Renal cortex interstitium (tissue), 11 donors: ENCODE data around the gene KIF17. TPM values are rescaled to one million over a fixed set of nuclear protein-coding genes. Genes with fewer than 3 reads are reported as not detected.

Source experiments
- DNase-seq, 11 donors: peaks; one replicate each; pipeline ENCODE4 v3.0.0-alpha.2; 2013; ENCODE audit warnings: low read depth in 9 of 11, low spot score in 4 of 11; ENCODE audit errors: extremely low read depth in 1 of 11
- polyA plus RNA-seq, 3 donors: library from polyadenylated mRNA; unstranded; fragments of 120-200 nt; gene quantifications; one replicate each; pipeline ENCODE4 v1.2.1, GENCODE V29; 2013; ENCODE audit not compliant: insufficient read length in 3 of 3

The KIF17 gene
- polyA plus RNA-seq, 3 donors: 2.8 to 5.8 (median 3.1) TPM

DNA sequence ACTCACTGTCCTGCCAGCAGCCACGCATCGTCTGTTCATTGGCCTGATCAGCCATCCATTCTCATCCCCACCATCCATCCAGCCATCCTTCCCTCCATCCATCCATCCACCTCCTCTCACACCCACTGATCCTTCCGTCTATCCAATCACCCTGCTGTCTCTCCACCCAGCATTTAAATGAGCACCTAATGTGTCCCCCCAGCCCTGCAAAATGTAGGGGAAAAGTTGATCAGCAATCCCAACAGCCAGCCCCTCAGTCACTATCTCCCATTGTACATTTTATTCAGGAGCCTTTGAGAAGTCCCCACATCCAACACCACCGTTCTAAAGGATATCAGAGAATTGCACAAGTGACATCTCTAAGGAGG is 45.6 kb downstream of the KIF17 start:
- DNase-seq: no peak

GRCh38 chr1:20670936-20671335 is 46.9 kb downstream of the KIF17 start:
- DNase-seq: no peak

GRCh38 chr1:20668581-20668980 is 49.2 kb downstream of the KIF17 start:
- DNase-seq: no peak

DNA sequence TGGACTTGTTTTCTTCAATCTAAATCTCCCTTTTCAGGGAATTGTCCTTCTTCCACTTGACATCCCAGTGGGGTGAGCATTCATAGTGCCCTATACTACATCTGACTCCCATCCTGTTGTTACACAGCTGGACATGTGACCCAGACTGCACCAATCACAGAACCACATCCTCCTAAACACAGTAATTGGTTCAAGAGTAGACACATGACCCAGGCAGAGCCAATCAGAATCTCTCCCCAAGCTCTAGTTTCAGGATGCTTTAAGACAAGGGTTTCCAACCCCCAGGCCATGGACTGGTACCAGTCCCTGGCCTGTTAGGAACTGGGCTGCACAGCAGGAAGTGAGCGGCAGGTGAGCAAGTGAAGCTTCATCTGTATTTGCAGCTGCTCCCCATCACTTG is 51.0 kb downstream of the KIF17 start:
- no peak for DNase-seq

DNA sequence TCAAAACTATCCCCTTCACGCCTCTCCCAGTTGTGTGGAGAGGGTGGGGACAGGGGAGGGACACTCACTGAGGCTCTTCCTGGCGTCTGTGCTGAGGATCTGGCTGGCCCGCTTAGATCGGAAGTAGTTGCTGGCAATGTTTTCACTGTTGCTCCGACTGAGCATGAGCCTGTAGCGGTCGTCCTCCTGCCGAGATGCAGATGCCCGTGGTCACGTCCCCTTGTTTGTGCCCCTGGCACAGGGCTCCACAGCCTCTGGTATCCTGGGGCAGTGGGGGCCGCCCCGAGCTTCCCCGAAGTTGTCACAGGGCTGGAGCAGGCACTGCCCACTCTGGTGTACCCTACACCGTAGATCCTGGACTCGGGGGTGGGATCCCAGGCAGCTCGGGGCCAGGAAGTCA is 51.7 kb downstream of the KIF17 start:
- no peak for DNase-seq

DNA sequence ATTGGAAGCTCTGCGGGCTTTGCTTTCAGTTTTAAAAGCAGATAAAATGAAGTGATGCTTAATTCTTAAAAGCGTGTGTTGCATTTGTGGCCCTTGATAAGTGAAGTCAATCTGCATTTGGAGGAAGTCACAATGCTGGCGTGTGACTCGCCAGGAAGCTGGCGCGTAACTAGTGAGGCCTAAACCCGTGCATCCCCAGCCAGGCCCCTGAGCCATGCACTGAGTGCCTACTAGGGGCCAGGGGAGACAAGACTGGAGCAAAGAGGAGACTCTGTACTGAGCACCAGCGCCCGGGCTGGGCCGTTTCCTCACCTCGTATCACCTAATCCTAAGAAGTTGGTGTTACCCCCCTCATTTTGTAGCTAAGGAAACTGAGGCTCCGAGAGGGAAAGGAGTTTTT is 52.1 kb downstream of the KIF17 start:
- no peak for DNase-seq

GRCh38 chr1:20663969-20664715 is 53.7 kb downstream of the KIF17 start:
- DNase-seq: no peak

GRCh38 chr1:20663365-20663764 is 54.4 kb downstream of the KIF17 start:
- no peak for DNase-seq

DNA sequence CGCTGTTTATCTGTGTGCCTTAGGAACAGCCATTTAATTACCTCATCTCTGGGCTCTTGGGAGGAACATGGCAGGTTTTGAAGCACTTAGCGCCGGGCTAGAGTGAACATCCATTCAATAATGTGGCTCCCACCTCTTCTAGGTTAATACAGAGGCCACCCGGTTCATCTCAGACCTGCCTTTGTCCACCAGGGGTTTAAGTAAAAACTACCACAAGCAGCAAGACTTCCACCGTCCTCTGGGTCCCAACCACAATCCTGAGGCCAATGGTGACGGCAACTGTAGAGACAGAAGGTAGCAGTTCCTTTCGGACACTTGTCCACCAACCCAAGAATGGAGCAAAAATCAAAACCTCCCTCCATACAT is 55.7 kb downstream of the KIF17 start:
- DNase-seq: no peak

DNA sequence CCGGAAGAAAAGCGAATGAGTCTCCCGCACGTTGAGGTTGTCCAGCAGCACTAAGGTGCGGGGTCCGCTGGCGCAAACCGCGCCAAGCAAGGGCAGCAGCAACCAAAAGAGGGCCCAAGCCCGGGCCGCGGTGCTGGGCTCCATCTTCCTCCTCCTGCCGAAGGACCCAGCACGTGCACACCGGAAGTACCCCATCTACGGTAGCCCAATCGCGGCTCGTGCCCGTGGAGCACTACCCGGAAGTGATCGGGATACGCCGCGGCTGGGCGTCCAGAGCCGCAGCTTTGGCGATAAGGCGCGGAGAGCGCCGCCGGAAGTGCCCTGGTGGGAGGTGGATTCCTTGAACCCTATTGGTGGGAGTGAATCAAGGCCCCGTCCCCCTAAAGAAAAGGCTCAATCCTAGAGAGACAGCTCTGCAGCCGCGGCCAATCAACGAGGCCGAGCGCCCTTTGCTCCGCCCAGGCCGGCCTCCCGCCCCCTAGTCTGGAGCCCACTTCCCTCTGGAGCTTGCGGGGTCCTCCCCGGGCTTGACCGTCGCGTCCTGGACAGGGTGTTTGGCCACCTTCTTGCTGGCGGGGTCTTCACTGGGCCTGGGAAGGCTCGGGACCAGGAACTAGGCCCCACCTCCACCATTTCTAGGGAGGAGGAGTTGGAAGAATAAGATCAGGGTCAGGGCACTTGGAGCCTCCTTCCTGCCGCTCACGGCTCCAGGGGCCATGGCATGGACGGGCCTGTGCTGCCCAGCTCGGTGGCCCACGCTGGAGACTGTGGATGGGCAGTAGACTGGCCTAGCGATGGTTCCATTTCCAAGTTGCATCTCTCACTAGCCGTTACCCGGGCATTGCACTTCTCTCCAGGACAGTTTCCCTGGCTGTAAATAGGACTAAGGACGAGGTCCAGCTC is 56.3 kb downstream of the KIF17 start, which contains the start of gene DDOST:
TSS of gene DDOST (minus strand) at position 163 of the 903 bp plus-strand sequence. CDS start at position 144, 19 bp downstream.
- peak; percentile 91 to 98 (median 95) for DNase-seq

DNA sequence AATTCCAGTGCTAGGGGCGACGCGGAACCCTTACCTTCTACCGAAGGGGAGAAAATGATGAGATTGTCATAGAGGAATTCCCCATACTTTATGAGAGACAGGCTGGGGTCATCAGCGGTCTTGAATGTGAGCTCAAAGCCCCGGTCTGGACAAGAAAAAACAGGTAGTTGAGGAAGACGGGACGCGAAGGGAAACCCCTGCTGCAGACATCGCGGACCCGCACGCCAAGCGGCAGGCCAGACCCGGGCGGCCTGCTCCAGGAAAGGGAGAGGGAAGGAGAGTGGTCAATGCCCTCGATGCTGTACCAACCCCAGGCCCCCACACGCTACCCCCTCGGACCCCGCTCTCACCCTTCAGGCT is 57.0 kb downstream of the KIF17 start:
- no peak for DNase-seq

- DNase-seq: no peak
Measured at GRCh38 chr1:20660363-20660762, 57.4 kb downstream of the KIF17 start.

DNA sequence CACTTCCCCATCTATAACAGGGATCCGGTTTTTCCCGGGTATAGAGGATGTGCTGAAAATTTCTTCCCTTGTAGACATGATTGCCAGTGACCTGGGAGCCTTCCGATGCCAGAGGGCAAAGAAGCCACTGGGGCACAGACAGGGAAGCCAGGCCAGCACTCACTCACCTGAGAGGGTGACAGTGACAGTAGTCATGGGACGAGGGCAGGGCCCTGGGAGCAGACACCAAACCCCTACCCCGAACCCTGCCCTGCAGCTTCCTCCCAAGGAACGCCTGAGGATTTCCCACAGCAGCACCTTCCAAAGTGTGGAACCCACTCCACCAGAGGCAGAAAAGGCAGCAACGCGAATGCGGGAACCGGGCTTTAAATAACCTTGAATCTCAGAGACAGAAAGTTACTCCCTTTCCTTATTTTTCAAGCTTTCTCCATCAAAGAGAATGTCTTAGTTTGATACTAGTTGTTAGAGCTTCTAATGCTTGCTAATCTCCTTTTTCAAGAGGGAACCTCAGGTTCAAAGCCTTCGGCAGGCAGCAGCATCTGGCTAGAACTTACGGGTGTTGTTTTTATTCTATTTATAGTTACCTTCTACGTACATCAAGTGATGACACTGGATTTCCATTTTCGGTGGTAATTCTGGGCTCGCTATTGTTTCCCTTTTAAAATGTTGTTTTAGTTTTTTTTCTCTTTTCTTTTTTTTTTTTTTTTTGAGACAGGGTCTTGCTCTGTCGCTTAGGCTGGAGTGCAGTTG is 59.5 kb downstream of the KIF17 start:
- no peak for DNase-seq

DNA sequence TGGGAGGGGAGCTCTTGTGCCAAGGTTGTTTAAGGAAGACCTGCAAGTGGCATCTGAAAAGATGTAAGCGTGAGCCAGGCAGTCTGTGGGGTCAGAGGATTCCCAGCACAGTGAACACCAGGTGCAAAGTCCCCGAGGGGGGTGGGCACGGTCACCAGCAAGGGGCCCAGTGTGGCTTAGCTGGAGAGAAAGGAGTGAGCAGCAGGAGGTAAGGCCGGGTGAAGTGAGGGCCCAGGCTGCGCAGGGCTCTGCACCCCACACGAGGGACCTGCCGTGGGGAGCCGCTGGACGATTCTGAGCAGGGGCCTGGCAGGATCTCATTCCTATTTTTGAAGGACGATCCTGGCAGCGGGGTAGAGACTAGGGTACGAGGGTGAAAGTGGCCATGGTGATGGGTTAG is 60.8 kb downstream of the KIF17 start:
- no peak for DNase-seq

- no peak for DNase-seq
Measured at GRCh38 chr1:20654104-20654690, 63.6 kb downstream of the KIF17 start.

DNA sequence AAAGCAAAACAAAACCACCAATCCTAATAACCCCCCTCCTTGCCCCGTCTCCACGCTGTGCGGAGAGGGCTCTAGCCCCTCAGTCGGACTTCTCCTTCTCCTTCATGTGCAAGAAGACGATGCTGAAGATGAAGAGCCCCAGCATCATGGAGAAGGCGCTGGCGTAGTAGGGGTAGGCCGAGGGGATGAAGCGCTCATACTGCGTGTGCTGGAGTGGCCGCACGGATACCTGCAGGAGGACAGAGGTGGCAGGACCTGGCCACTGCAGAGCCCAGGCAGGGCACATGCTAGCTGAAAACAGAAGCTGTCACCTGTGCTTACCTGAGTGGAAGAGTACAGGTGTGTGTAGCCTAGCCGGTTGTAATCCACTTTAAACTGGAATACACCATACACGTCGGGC is 65.5 kb downstream of the KIF17 start:
- no peak for DNase-seq

DNA sequence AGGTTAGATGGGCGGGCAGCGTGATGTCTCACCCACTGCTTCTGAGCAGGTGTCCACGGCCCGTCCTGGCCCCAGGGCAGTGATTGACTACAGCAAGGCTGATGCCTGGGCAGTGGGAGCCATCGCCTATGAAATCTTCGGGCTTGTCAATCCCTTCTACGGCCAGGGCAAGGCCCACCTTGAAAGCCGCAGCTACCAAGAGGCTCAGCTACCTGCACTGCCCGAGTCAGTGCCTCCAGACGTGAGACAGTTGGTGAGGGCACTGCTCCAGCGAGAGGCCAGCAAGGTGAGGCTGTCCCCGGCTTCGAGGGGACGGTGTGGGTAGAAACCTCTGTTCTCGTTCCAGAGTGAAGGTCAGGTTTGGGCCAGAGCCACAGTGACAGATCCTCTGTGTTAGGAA is 68.9 kb downstream of the KIF17 start:
- no peak for DNase-seq

GRCh38 chr1:20648438-20648837 is 69.4 kb downstream of the KIF17 start:
- DNase-seq: no peak

- no peak for DNase-seq
Measured at GRCh38 chr1:20645414-20645813, 72.4 kb downstream of the KIF17 start.
